HCT116 (cell line): ENCODE data around the gene SYTL2. TPM values are rescaled to one million over a fixed set of nuclear protein-coding genes. Genes with fewer than 3 reads are reported as not detected.

Source experiments
- ATAC-seq: fragments of 200-7000 bp; cut with Tn5 transposase; 2 replicates; pipeline ENCODE4 v1.9.1; 2020; ENCODE audit warnings: mild to moderate bottlenecking, moderate library complexity
- BruUV-seq: library from RNA; stranded (reverse); fragments of 400-500 nt; replicated peaks from 2 replicates; lab custom pipeline; 2021; lab: Mats Ljungman, UMichigan
- CTCF ChIA-PET: fragments of 300-600 bp; sonication (Branson Sonifier 250); formaldehyde crosslinking; loops from one replicate; lab custom pipeline; 2021; ENCODE audit warnings: antibody characterized with exemption; lab: Charles Lee
- POLR2A ChIA-PET: fragments of 300-600, 350-600 bp; sonication (Branson Sonifier 250); formaldehyde crosslinking; loops from one replicate; lab custom pipeline; 2021; ENCODE audit warnings: antibody characterized with exemption; lab: Charles Lee
- RAD21 ChIA-PET, 2 experiments: fragments of 300-600 bp; sonication (Branson Sonifier 250); formaldehyde crosslinking; loops; one replicate each; lab custom pipeline; 2023; ENCODE audit warnings: low total read pairs in 2 of 2; ENCODE audit not compliant: uncharacterized antibody in 2 of 2, unreplicated experiment in 2 of 2, low non-redundant PET in 1 of 2; lab: Charles Lee
- DNase-seq: peaks from one replicate; pipeline ENCODE4 v3.0.0-alpha.2; 2010; ENCODE audit warnings: low read depth, low spot score
- H2AFZ ChIP-seq: fragments of 200-600 bp; shearing (Covaris generic), sonication (generic); 2 replicates; pipeline ENCODE4 v1.6.1; 2017; ENCODE audit warnings: low read depth, mixed run types, mixed read lengths, antibody characterized with exemption, low read length; ENCODE audit not compliant: poor library complexity, severe bottlenecking
- H3K27ac ChIP-seq: 2 replicates; pipeline ENCODE4 v1.5.1; 2012; ENCODE audit warnings: low read depth, low read length
- H3K27me3 ChIP-seq: fragments of 200-600 bp; sonication (generic); 2 replicates; pipeline ENCODE4 v1.6.1; 2016; ENCODE audit warnings: mixed run types, low read length, mixed read lengths; ENCODE audit not compliant: insufficient read depth
- H3K36me3 ChIP-seq, 2 experiments: fragments of 200-500 bp in 1 of 2; fragments of 200-600 bp in 1 of 2; sonication (Bioruptor generic) in 1 of 2; sonication (generic) in 1 of 2; 2 replicates each; pipeline versions ENCODE4 v1.5.1 to v1.6.1; 2014 to 2016; ENCODE audit warnings: low read length in 2 of 2, inconsistent platforms in 1 of 2, mixed read lengths in 1 of 2, mixed run types in 1 of 2; ENCODE audit not compliant: insufficient read depth in 2 of 2, control insufficient read depth in 1 of 2
- H3K4me1 ChIP-seq, 2 experiments: fragments of 200-600 bp in 1 of 2; sonication (generic) in 1 of 2; 2 replicates each; pipeline versions ENCODE4 v1.5.1 to v1.6.1; 2012 to 2017; ENCODE audit warnings: low read length in 2 of 2, inconsistent platforms in 1 of 2, mild to moderate bottlenecking in 1 of 2, mixed read lengths in 1 of 2, mixed run types in 1 of 2, moderate library complexity in 1 of 2; ENCODE audit not compliant: insufficient read depth in 2 of 2, control insufficient read depth in 1 of 2
- H3K4me2 ChIP-seq: fragments of 200-600 bp; sonication (generic); 2 replicates; pipeline ENCODE4 v1.6.1; 2017; ENCODE audit warnings: mixed run types, low read length, mixed read lengths
- H3K4me3 ChIP-seq, 2 experiments: fragments of 200-600 bp in 1 of 2; sonication (generic) in 1 of 2; replicated peaks in 1 of 2; 2 replicates each; pipeline ENCODE4 v1.5.1; 2011 to 2016; ENCODE audit warnings: low read length in 2 of 2, control low read depth in 1 of 2, low read depth in 1 of 2, mild to moderate bottlenecking in 1 of 2, mixed read lengths in 1 of 2, mixed run types in 1 of 2
- H3K79me2 ChIP-seq: fragments of 200-600 bp; sonication (generic); 2 replicates; pipeline ENCODE4 v1.6.1; 2017; ENCODE audit warnings: mild to moderate bottlenecking, mixed run types, low read length, moderate library complexity, mixed read lengths; ENCODE audit not compliant: insufficient read depth
- H3K9ac ChIP-seq: fragments of 200-600 bp; sonication (generic); 2 replicates; pipeline ENCODE4 v1.6.1; 2016; ENCODE audit warnings: low read length, mixed read lengths
- H3K9me2 ChIP-seq: fragments of 200-600 bp; sonication (generic), shearing (Covaris generic); 2 replicates; pipeline ENCODE4 v1.6.1; 2017; ENCODE audit warnings: mixed run types, mild to moderate bottlenecking, moderate library complexity; ENCODE audit not compliant: insufficient read depth
- H3K9me3 ChIP-seq, 2 experiments: fragments of 200-500 bp in 1 of 2; fragments of 200-600 bp in 1 of 2; sonication (Bioruptor generic) in 1 of 2; sonication (generic) in 1 of 2; 2 replicates each; pipeline ENCODE4 v1.6.1; 2014 to 2017; ENCODE audit warnings: low read length in 2 of 2, mixed read lengths in 2 of 2, inconsistent platforms in 1 of 2, low read depth in 1 of 2, mild to moderate bottlenecking in 1 of 2, mixed run types in 1 of 2, moderate library complexity in 1 of 2; ENCODE audit not compliant: control insufficient read depth in 1 of 2, insufficient read depth in 1 of 2
- H4K20me1 ChIP-seq: fragments of 200-600 bp; sonication (generic), shearing (Covaris generic); 2 replicates; pipeline ENCODE4 v1.6.1; 2017; ENCODE audit warnings: mixed run types, mild to moderate bottlenecking, moderate library complexity; ENCODE audit not compliant: insufficient read depth
- CEBPB ChIP-seq: IDR thresholded peaks from 2 replicates; pipeline ENCODE4 v1.6.1; 2012; ENCODE audit warnings: low read depth
- ELF1 ChIP-seq: IDR thresholded peaks from 2 replicates; pipeline ENCODE4 v1.6.1; 2012; ENCODE audit warnings: low read depth, borderline replicate concordance
- POLR2AphosphoS5 ChIP-seq: IDR thresholded peaks from 2 replicates; pipeline ENCODE4 v1.6.1; 2011; ENCODE audit warnings: mild to moderate bottlenecking, low read depth, low read length, moderate library complexity
- YY1 ChIP-seq: IDR thresholded peaks from 2 replicates; pipeline ENCODE4 v1.6.1; 2011; ENCODE audit warnings: low read length, low read depth, moderate library complexity, mild to moderate bottlenecking; ENCODE audit not compliant: insufficient replicate concordance; ENCODE audit errors: extremely low read depth
- ZFX ChIP-seq: fragments of 450-650 bp; IDR thresholded peaks from 2 replicates; pipeline ENCODE4 v1.6.1; 2017
- ZNF274 ChIP-seq: fragments of 200-500 bp; sonication (Bioruptor generic); IDR thresholded peaks from 2 replicates; pipeline ENCODE4 v1.6.1; 2014; ENCODE audit warnings: mild to moderate bottlenecking, low read depth, low read length, inconsistent platforms
- intact Hi-C: fragments of 100-400 bp; cut with micrococcal nuclease; formaldehyde crosslinking; loops from 2 replicates; pipeline ENCODE4 v1.10.0; 2022
- total RNA-seq: library from RNA; stranded (reverse); gene quantifications from one replicate; pipeline ENCODE4 v1.2.1, GENCODE V29; 2021; ENCODE audit not compliant: unreplicated experiment
- TF ChIP-seq, protein P1 (sequence below), 3 experiments: fragments of 200-600 bp in 1 of 3; sonication (generic) in 1 of 3; IDR thresholded peaks in 2 of 3; conservative IDR thresholded peaks in 1 of 3; 2 replicates each; pipeline ENCODE4 v1.5.1; 2012 to 2017; ENCODE audit warnings: low read depth in 2 of 3, low read length in 2 of 3, antibody characterized with exemption in 1 of 3, borderline replicate concordance in 1 of 3, control low read depth in 1 of 3, mild to moderate bottlenecking in 1 of 3, mixed read lengths in 1 of 3, mixed run types in 1 of 3, moderate library complexity in 1 of 3; ENCODE audit not compliant: insufficient read depth in 1 of 3
- TF ChIP-seq, protein P2 (sequence below): IDR thresholded peaks from 2 replicates; pipeline ENCODE4 v1.6.1; 2012
- TF ChIP-seq, protein P3 (sequence below): IDR thresholded peaks from 2 replicates; pipeline ENCODE4 v1.6.1; 2012
- TF ChIP-seq, protein P4 (sequence below): IDR thresholded peaks from 2 replicates; pipeline ENCODE4 v1.6.1; 2011; ENCODE audit warnings: mild to moderate bottlenecking, low read length, moderate library complexity; ENCODE audit not compliant: insufficient replicate concordance; ENCODE audit errors: extremely low read depth

The SYTL2 gene
- total RNA-seq, 1 experiment from 2014 or later: 12.6 TPM

DNA sequence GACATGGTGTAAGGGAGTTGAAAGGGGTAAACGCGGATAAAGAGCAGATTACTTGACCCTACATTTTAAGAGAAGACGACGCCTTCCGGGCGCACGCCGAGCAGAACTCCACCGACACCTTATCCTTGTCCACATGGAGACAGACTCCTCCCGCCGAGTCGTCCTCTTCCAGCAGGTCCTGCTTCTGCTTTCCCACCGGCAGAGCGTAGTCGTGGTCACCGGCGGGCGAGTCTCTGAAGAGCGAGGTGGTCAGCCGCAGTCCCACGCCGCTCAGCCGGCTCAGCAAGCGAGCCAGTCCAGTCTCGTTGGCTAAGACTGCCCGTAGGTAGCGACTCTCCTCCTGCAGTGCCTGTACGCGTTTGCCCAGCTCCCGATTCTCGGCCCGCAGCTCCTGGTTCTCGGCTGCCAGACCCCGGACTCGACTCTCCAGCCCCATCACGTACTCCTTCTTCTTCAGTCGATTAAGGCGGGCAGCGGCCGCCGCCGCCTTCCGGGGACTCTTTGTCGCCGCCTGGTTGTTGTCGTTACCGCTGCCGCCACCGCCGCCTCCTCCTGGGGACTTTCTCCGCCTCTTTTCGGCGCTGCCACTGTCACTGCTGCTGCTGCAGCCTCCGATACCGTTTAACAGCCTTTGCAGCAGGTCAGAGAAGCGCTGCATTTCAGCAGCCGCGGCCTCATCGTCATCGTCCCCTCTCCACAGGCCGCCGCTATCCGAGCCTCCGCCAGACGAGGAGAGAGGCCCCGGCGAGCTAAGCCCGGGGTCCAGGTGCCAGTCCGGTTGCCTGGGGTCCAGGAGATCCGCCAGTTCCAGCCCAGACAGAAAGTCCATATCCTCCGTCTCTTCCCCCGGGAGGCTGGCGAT lies 147.0 kb downstream of the SYTL2 start (continued):
- TF ChIP-seq, protein P1, sequence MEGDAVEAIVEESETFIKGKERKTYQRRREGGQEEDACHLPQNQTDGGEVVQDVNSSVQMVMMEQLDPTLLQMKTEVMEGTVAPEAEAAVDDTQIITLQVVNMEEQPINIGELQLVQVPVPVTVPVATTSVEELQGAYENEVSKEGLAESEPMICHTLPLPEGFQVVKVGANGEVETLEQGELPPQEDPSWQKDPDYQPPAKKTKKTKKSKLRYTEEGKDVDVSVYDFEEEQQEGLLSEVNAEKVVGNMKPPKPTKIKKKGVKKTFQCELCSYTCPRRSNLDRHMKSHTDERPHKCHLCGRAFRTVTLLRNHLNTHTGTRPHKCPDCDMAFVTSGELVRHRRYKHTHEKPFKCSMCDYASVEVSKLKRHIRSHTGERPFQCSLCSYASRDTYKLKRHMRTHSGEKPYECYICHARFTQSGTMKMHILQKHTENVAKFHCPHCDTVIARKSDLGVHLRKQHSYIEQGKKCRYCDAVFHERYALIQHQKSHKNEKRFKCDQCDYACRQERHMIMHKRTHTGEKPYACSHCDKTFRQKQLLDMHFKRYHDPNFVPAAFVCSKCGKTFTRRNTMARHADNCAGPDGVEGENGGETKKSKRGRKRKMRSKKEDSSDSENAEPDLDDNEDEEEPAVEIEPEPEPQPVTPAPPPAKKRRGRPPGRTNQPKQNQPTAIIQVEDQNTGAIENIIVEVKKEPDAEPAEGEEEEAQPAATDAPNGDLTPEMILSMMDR (IDR thresholded peaks at IDR 0.05 in 2 of 3, conservative IDR thresholded peaks at IDR 0.05 in 1 of 3; ENCODE audit: borderline replicate concordance in 1 of 3, insufficient read depth in 1 of 3, low read depth in 2 of 3, low read length in 2 of 3): peak; percentile 25 to 58 (median 54); a peak in 5 of 6 replicates

DNA sequence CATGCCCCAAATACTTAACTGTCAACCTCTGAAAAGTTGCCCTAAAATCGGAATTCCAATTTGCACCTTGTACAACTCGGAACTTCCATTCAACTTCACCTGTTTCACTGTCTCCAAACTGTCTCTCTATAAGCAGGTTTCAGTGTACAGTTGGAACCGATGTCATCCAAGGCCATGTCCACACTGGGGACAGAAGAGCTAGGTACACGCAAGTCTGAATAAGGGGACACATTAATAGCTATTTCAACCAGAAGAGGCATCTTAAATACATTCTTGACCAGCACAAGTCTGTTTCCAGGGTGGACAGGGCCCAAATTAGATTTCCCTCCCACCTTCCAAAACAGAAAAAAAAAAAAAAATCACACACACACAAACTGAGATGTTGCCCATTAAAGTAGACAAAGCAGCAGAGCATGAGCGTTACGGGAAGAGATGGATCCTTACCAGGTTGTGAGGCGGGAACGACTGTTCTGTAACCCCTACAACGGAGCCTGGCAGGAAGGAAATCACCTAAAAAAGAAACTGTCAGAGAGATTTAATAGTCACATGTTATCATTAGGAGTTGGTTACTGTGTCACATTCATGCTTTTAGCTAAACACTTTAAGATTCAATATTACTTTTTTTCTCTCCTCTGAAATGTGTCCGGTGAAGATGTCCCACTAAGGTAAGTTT lies 147.7 kb downstream of the SYTL2 start:
- RAD21 ChIA-PET: no interaction called here
- Histone ChIP-seq H4K20me1 (peaks cover 50% of the 10 kb centered on the region; the same call in 1 of the 2 replicates), H3K36me3 (peaks cover 27 to 37% of the 10 kb centered on the region in 2 experiments)
- no peak for TF ChIP-seq ZFX
- TF ChIP-seq, protein P2, sequence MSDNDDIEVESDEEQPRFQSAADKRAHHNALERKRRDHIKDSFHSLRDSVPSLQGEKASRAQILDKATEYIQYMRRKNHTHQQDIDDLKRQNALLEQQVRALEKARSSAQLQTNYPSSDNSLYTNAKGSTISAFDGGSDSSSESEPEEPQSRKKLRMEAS: no peak
- no peak for TF ChIP-seq ELF1
- no peak for TF ChIP-seq CEBPB
- TF ChIP-seq, protein P1 (IDR thresholded peaks at IDR 0.05 in 2 of 3, conservative IDR thresholded peaks at IDR 0.05 in 1 of 3; ENCODE audit: borderline replicate concordance in 1 of 3, insufficient read depth in 1 of 3, low read depth in 2 of 3, low read length in 2 of 3): no peak
- no peak for TF ChIP-seq ZNF274
- no peak for TF ChIP-seq YY1
- TF ChIP-seq, protein P3, sequence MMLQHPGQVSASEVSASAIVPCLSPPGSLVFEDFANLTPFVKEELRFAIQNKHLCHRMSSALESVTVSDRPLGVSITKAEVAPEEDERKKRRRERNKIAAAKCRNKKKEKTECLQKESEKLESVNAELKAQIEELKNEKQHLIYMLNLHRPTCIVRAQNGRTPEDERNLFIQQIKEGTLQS: no peak
- TF ChIP-seq, protein P4, sequence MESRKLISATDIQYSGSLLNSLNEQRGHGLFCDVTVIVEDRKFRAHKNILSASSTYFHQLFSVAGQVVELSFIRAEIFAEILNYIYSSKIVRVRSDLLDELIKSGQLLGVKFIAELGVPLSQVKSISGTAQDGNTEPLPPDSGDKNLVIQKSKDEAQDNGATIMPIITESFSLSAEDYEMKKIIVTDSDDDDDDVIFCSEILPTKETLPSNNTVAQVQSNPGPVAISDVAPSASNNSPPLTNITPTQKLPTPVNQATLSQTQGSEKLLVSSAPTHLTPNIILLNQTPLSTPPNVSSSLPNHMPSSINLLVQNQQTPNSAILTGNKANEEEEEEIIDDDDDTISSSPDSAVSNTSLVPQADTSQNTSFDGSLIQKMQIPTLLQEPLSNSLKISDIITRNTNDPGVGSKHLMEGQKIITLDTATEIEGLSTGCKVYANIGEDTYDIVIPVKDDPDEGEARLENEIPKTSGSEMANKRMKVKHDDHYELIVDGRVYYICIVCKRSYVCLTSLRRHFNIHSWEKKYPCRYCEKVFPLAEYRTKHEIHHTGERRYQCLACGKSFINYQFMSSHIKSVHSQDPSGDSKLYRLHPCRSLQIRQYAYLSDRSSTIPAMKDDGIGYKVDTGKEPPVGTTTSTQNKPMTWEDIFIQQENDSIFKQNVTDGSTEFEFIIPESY: no peak
- no peak for TF ChIP-seq POLR2AphosphoS5

More for the DNA sequence above, 147.7 kb downstream of the SYTL2 start:
- ATAC-seq (no peak), DNase-seq (no peak)
- Histone ChIP-seq H2AFZ (no peak overlapping the region), H3K27ac (peak overlapping the region; percentile 94), H3K4me3 (peak overlapping the region; percentile 82 to 91), H3K27me3 (no peaks in the 10 kb centered on the region), H3K79me2 (peaks cover 67% of the 10 kb centered on the region), H3K4me2 (peak overlapping the region; percentile 88), H3K4me1 (peaks cover 6 to 23% of the 10 kb centered on the region in 2 experiments; a peak in 3 of 4 replicates), H3K9ac (peak overlapping the region; percentile 96), H3K9me3 (no peaks in the 10 kb centered on the region), H3K9me2 (no peaks in the 10 kb centered on the region)
- BruUV-seq: TSS peak; percentile 45
- intact Hi-C loops: no loop called here
- ChIA-PET POLR2A (interaction anchor here (1.4 to 2.5 kb wide), 2 partner anchors 13 to 36 kb away, joined by 4 to 9 read pairs; partner anchors contain the start of gene DLG2), CTCF (no interaction called here)
